Stimulated activated CD4-positive, alpha-beta T cell treated with anti-CD3 and anti-CD28 coated beads, Interleukin-12 subunit alpha, Interleukin-12 subunit beta, amount 100 ng/mL, for 24 hours (primary cell): ENCODE results near the gene DXO.
"Not testable (repeated sequence)": the region's sequence is repeated elsewhere in the genome, so short reads cannot be mapped to it uniquely, and the experiment has no call there.

Source experiments
- DNase-seq, 2 experiments: peaks; one replicate each; pipeline ENCODE4 v3.0.0-alpha.2; 2020; ENCODE audit warnings: low read depth in 2 of 2

The DXO gene

GRCh38 chr6:31958741-31959739 lies 12.9 kb downstream of the DXO start, which contains the start of the genes NELFE and SKIC2:
Gene NELFE (minus strand): TSS chr6:31958971. CDS start chr6:31958446, 525 bp downstream.
Gene SKIC2 (plus strand): TSS chr6:31959175. CDS start chr6:31959193, 18 bp downstream.
- peak; percentile 97 to 98 for DNase-seq

DNA sequence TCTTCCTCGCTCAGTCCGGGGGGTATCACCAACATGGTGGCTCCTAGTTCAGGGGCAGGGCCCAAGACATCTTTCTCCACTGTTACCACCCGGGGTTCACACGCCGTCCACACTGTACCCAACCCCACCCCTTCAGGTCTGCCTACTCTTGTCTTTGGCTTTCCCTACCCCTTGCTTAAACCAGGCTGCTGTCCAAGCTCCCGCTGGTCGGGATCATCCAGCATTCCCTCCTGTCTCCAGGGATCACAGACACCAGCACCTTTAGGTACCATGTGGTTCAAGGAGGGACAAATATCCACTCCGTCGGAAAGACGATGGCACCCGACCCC lies 13.6 kb downstream of the DXO start:
- DNase-seq, result no peak

GRCh38 chr6:31956796-31957195 lies 15.1 kb downstream of the DXO start:
- no peak for DNase-seq

- DNase-seq, result no peak
Observed at GRCh38 chr6:31954511-31954910, 17.4 kb downstream of the DXO start.

DNA sequence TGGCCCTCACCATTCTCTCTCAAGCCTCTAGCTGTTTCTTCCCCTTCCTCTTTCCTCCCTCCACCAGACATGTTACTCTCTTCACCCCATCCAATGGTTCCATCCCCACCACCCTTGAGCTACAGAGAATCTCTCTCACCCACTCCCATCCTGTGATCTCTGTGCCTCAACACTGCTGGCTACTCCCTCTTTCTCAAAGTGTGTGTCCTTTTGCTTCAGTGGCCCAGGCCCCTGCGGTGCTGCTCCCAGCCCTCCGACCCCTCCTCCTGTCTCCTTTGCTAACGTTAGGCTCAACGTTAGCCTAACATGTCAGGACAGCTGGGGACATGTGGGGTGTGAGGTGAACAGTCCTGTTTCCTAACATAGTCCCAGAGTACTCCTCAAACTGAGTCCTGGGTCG lies 19.0 kb downstream of the DXO start:
- DNase-seq, result no peak

GRCh38 chr6:31952140-31952805 lies 19.7 kb downstream of the DXO start:
- peak in 1 of 2 experiments; percentile 17 for DNase-seq

DNA sequence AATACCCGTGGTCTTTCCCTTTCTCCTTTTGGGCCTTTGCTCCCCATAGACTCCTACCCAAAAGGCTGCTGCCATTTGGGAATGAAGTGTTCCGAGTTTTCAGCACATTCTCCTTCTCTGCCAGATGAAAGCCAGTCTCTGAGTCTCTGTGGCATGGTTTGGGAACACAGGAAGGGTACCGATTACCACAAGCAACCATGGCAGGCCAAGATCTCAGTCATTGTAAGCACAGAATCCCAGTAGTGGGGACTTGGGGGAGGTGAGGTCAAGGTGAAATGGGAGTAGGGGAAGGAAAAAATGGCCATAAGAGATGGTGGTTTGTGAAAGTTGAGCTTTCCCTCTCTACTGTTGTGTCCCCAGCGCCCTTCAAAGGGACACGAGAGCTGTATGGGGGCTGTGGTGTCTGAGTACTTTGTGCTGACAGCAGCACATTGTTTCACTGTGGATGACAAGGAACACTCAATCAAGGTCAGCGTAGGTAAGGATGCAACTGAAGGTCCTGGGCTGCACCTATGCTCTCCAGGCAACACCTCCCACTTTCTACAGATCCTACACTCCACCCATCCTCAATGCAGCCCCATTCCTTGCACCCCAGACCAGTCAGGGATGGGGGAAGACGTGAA lies 21.9 kb downstream of the DXO start:
- no peak for DNase-seq

GRCh38 chr6:31948753-31949413 lies 23.1 kb downstream of the DXO start:
- DNase-seq, result no peak

GRCh38 chr6:31948306-31948705 lies 23.6 kb downstream of the DXO start:
- no peak for DNase-seq

DNA sequence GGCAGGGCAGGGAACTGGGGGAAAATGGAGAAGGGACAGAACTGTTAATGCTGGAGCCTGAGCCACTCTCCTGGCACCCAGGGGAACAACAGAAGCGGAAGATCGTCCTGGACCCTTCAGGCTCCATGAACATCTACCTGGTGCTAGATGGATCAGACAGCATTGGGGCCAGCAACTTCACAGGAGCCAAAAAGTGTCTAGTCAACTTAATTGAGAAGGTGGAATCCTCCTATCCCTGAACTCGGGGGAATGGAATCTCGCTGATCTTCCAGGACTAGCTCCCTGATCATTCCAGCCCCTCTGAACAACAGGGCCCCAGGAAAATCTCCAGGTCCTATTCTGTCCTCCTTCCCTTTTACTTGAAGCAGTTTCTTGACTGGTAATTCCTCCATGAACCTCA lies 24.1 kb downstream of the DXO start:
- no peak for DNase-seq

GRCh38 chr6:31947070-31947675 lies 24.8 kb downstream of the DXO start:
- no peak for DNase-seq

GRCh38 chr6:31946370-31946885 lies 25.5 kb downstream of the DXO start:
- DNase-seq, result no peak

- DNase-seq, result no peak
Observed at GRCh38 chr6:31945507-31946369, 26.2 kb downstream of the DXO start, which contains the start of gene CFB. Gene CFB (plus strand): TSS chr6:31946095. CDS start chr6:31946222, 127 bp downstream.

DNA sequence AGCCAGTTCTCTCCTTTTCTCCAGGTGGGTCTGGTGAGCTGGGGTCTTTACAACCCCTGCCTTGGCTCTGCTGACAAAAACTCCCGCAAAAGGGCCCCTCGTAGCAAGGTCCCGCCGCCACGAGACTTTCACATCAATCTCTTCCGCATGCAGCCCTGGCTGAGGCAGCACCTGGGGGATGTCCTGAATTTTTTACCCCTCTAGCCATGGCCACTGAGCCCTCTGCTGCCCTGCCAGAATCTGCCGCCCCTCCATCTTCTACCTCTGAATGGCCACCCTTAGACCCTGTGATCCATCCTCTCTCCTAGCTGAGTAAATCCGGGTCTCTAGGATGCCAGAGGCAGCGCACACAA lies 26.8 kb downstream of the DXO start:
- no peak for DNase-seq

GRCh38 chr6:31943742-31944141 lies 28.2 kb downstream of the DXO start:
- no peak for DNase-seq

- no peak for DNase-seq
Observed at GRCh38 chr6:31940256-31940664, 31.7 kb downstream of the DXO start.

DNA sequence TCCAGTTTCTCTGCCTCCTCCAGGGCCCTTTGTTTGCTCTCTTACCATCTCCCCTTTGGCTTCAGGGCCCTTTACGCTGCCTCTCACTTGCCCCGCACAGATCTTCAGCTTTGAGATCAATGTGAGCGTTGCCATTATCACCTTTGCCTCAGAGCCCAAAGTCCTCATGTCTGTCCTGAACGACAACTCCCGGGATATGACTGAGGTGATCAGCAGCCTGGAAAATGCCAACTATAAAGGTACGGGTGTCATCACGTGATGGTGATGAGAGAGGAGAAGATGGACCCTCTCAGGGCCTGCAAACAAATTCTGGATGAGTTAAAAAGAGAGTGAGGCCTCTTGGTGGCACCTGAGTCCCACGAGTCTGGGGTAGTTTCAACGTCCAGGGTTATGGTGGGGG lies 36.1 kb downstream of the DXO start:
- no peak for DNase-seq

DNA sequence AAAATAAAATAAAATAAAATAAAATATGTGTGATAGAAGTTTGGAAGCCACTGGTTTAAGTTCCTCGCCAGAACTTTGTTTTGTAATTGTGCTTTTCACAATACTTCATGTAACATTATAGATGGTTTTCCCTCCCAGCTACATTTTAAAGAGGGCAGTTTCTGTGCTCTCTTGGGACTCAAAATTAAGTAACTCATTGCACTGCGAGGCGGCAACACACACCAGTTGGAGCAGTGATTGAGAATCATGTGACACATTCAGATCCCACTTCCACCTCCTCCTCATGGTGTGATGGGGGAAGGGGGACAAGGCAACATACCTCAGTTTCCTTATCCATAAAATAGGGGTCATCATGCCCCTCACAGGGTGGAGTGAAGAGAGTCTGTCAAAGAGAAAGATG lies 36.9 kb downstream of the DXO start:
- no peak for DNase-seq

DNA sequence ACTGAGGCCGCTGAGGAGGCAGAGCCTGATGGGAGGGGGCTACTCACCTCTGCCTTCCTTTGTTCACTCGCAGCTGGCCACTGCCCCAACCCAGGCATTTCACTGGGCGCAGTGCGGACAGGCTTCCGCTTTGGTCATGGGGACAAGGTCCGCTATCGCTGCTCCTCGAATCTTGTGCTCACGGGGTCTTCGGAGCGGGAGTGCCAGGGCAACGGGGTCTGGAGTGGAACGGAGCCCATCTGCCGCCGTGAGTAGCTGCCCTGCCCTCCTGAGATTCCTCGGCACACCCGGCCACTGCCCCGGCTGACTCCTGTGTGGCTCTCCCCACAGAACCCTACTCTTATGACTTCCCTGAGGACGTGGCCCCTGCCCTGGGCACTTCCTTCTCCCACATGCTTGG lies 38.4 kb downstream of the DXO start:
- DNase-seq, result no peak

GRCh38 chr6:31932137-31932536 lies 39.8 kb downstream of the DXO start:
- DNase-seq, result not testable (repeated sequence)
